GM04503 (cell line): Measurements from ENCODE around the gene TPPP.

Experiments
- DNase-seq: peaks from one replicate; pipeline ENCODE4 v3.0.0-alpha.2; 2012; ENCODE audit warnings: low read depth

Gene TPPP

GRCh38 chr5:624951-625230, 68.3 kb downstream of the TPPP start:
- DNase-seq = no peak

DNA sequence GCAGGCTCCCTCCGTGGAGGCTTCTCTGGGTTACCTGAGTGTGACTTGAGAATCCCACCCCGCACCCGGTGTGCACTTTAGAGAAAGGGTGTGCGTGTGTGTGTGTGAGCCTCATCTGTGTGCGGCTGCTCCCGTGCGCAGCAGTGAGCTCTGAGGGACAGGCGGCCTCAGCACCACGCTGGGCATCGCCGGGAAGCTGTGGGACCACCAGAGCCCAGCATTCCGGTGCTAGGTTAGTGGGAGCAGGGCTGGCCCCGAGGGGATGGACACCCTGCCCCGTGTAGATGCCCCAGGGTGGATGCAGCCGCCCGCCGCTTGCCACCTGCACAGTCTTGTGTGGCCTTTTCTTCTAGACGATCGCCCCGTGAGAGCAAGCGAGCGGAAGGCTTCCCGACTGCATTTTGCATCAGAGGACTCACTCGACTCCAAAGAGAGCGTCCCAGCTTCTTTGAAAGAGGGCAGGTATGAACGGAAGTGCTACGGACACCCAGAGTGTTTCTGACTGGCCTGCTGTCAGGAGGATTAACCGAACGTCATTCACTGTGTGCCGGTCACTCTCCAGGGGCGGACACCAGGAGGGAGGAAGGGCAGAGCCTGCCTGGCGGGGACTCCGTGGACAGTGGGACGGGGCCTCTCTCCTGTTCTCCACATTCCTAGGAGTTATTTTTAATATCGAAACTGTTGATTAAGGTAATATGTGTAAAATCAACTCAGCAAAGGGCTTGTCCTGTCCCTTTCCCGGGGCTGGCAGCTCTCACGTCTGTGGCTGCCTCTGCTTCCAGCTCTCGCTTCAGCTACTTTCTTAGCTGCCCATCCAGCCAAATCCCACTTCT, 68.8 kb downstream of the TPPP start:
- no peak for DNase-seq

GRCh38 chr5:623531-623930, 69.6 kb downstream of the TPPP start:
- no peak for DNase-seq

DNA sequence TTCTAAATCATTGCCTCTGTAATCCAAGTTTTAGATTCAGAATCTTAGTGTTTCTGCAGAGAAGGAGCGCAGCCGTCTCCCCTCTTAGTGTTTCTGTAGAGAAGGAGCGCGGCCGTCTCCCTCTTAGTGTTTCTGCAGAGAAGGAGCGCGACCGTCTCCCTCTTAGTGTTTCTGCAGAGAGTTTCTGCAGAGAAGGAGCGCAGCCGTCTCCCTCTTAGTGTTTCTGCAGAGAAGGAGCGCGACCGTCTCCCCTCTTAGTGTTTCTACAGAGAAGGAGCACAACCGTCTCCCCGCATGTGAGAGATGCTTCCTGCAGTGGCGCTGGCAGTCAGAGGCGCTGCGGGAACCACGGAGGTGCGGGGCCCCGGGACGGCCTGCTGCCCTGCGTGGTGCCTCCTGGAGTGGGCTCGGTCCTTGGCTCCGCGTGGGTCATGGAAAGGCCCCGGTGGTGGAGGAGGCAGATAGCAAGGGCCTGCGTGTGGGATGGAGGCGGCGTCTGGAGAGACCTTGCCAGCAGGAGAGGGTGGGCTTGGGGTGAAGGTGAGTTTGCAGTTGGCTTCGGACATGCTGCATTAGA, 70.1 kb downstream of the TPPP start:
- DNase-seq = no peak

- no peak for DNase-seq
Measured at GRCh38 chr5:622359-622758, 70.8 kb downstream of the TPPP start.

DNA sequence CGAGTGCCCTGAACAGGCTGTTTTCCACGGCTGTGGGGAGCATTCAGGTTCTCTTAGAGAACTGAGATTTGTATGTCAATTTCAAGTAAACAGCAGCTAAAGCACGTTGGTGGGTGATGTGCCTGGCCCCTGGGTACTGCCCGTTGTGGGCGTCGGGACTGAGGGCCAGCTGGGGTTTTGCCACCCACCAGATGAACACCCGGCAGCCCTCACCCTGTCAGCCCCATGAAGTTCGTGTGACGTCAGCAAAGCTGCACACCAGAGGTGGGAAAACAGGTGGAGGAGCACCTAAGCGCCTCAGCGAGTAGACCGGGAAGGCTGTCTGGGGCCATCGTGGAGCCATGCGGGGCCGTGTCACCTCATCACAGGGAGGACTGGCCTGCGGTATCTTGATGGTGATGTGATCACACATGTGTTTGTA, 71.8 kb downstream of the TPPP start:
- no peak for DNase-seq

GRCh38 chr5:620586-621180, 72.5 kb downstream of the TPPP start:
- DNase-seq = no peak

DNA sequence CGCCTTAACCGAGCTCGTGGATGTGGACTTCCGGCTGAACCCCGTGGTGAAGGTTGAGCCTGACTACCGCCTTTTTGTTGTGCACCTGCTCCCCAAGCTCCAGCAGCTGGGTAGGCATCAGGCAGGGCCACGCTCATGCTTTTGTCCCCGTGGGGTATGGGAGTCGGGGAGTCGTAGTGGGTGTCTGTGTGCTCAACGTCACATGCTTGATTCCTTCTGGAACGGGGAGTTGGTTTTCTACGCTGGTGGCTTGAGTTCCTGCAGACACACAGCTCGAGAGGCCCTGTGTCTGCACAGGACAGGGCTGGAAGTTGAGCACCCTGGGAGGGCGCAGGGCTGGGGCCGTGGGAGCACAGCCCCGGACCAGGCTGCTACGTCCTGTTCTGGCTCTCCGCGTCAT, 73.0 kb downstream of the TPPP start:
- no peak for DNase-seq

DNA sequence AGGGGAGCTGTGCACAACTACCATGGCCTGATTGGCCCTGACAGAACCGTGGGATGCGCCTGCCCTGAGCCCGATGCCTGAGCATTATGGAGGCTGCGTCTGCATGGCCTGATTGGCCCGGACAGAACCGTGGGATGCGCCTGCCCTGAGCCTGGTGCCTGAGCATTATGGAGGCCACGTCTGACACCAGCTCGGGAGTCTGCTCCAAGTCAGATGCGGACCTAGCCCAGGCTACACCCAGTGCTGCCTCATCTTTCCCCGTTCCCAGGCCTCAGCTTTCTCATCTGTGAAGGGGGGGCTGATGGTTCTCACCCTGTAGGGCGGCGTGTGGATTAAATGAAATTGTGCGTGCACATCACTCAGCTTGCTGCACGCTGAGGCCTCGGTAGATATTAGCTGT, 73.7 kb downstream of the TPPP start:
- DNase-seq = no peak

DNA sequence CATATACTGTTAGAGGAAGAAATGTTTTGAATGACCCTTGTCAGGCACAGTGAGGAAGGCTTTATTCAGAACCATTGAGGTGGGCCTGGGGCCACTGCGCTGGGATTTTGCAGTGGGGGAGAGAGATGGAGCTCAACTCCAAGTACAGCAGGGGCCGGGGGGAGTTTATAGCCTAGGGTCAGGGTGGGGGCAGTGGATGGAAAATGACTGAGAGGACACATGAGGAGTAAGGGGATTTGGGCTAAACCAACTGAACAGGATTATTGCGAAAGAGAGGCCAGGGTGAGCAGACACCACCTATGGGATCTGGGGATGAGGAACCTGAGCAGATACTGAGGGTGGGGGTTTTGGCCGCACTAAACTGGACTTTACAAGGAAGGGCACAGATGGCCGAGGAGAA, 74.7 kb downstream of the TPPP start:
- DNase-seq = no peak

- no peak for DNase-seq
Measured at GRCh38 chr5:617896-618295, 75.3 kb downstream of the TPPP start.

- no peak for DNase-seq
Measured at GRCh38 chr5:616484-617039, 76.6 kb downstream of the TPPP start.

DNA sequence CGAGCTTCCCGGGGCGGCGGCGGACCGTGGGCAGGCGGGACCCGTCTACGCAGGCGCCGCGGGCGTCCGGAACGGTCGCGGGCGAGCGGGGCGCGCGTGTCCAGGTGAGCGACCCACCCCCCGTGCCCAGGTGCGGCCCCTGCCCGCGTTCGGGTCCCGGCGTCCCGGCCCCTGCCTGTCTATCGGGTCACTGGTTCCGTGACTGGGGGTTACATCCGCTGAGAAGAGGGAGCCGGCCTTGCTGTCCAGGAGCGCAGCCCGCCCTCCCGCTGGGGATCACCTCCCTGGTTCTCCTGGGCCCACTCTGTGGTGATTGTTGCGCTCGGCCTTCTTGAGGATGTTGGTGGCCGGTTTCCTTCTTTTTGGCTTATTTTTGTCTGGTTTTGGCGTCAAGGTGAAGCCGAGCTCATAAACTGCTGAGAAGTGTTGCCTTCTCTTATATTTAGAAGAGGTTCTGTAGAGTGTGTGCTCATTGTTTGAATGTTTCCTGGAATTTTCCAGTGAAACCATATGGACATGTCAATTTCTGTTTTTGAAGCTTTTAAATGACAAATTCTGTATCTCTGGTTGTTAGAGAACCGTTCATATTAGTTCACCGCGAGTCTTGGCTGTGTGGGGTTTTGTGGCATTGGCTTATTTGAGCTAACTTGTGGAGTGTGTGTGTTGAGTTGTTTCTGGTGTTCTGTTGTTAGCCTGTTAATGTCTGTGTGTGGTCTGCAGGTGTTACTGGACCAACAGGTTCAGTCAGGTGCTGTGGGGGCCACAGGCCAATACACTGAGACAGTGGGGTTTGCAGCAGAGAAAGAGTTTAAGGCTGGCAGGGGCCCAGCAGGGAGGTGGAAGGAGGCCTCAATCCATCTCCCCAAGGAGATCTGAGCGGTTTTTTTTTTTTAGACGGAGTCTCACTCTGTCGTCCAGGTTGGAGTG, 80.4 kb downstream of the TPPP start:
- no peak for DNase-seq

DNA sequence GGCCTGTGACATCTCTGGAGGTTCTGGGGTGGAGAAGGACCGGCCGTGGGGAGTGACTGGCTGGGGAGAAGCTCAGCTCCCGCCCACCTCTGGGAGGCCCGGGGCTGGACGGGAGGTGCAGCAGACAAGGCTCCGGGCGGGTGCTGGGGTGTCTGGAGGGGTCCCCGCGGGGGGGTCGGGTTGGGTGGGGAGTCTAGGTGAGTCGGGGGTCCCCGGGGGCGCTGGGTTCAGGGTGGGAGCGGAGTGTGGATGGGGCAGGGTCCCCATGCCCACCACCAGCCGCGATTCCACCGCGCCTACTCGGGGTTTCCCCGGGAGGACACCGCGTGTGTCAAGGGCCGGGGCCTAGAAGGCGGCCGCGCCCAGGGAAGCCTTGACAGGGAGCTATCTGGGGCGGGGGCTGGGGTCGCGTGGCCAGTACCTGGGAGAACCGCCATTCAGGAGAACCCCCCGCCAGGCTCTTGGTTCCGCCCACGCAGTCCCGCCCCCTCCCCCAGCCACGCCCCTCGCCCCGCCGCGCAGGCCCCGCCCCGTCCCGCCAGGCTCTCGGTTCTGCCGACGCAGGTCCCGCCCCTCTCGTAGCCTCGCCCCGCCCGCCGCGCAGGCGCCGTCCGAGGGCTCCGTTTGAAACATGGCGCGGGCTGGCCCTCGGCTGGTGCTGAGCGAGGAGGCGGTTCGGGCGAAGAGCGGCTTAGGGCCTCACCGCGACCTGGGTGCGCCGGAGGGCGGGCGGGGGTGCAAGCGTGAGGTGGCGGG, 81.2 kb downstream of the TPPP start, which contains the start of gene CEP72:
Gene CEP72 (plus strand): TSS at position 610 of the 756 bp plus-strand sequence. CDS start 22 bp downstream, at position 632.
- peak; percentile 17 for DNase-seq

DNA sequence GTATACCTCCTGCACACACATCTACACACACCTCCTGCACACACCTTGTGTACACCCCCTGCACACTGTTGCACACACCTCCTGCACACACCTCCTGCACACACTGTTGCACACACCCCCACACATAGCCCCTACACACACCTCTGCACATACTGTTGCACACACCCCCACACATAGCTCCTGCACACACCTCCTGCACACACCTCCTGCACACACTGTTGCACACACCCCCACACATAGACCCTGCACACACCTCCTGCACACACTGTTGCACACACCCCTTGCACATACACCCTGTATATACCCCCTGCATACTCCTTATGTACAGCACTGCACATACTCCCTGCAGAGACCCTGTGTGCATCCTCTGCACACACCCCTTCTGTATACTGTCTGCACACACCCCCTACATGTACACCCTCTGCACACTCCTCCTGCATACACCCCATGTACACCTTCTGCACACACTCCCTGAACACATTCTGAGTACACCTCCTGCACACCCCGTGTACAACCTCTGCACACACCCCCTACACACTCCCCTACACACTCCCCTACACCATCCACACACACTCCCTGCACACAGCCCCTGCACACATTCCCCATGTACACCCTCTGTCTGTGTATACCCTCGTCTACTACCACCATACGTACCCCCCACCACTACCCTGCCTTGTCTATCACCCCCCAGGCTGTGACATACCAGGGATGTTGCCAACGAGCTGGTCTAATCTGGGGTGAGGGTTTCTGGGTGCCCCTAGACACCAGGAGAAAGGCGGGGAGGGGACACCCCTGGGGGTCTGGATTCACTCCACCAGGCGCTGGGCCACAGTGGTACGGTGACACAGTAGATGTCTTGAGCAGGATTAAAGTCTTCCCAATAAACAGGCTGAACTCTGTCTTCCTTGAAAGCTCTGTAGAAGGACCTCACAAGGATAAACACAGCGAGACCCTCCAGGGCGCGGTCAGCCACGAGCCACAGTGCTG, 82.1 kb downstream of the TPPP start:
- DNase-seq = no peak

DNA sequence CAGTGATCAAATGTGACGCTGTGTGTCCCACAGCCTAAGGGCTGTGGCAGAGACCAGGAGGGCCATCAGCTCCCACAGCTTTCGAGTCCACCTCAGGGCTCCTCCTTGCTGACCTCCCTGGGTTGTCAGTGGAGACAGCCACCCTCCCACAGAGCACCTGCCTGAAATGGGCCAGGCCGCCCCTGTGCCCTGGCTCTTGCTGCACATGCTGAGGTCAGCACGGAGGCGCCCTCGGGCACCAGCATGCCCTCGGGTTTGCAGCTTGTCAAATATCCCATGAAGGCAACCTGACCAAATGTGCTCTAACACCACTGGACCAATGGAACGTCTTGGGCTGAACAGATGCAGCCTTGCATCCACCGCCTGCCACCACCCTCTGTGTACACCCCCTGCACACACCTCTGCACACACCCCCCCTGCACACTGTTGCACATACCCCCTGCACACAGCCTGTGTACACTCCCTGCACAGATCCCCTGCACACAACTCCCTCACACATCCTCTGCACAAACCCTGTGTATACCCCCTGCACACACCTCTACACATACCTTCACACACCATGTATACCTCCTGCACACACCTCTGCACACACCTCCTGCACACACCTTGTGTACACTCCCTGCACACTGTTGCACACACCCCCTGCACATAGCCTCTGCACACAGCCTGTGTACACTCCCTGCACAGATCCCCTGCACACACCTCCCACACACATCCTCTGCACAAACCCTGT, 83.0 kb downstream of the TPPP start:
- DNase-seq = no peak
